Measurements from ENCODE around the gene CDKN2B.

- TF ChIP-seq CTCF (IDR thresholded peaks at IDR 0.05 in 4 of 5, conservative IDR thresholded peaks at IDR 0.05 in 1 of 5), result no peak
- no peak for TF ChIP-seq POLR2A (IDR thresholded peaks at IDR 0.05)
Measured at GRCh38 chr9:21966140-21966851, 42.8 kb downstream of the CDKN2B start.
